ENCODE results near the gene DPP9. TPM values are rescaled to one million over a fixed set of nuclear protein-coding genes. Genes with fewer than 3 reads are reported as not detected.

The DPP9 gene
- total and polyA plus RNA-seq, 2 of the 4 experiments (the other 2 are of a cell fraction) = 12.4 to 33.0 TPM

DNA sequence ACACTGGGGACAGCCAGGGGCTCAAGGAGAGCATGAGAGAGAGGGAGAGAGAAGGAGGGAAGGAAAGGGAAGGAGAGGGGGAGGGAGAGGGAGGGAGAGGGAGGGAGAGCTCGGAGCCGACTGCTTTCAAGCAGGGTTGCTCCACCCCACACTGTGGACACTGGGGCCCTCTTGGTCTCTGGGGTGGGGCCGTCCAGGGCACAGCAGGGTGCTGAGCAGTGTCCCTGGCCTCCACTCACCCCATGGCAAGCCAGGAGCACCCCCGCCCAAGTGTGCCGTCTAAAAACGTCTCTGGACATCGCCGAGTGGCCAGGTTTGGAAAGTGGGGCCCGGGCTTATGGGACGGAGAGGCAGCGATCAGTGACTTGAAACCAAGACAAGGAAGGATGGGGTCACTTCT lies 20.9 kb downstream of the DPP9 start:
- Histone ChIP-seq H3K27me3 (ENCODE audit: control insufficient read depth, insufficient read depth, low read length) (no peaks in the 10 kb centered on the region), H2BK20ac (ENCODE audit: low read depth, low read length) (no peak overlapping the region), H4K5ac (ENCODE audit: low read depth, low read length) (no peak overlapping the region), H4K20me1 (ENCODE audit: insufficient read depth, low read length) (no peaks in the 10 kb centered on the region; the same call in 1 of the 2 replicates), H3K56ac (ENCODE audit: extremely low read depth, insufficient read depth, low read length) (no peak overlapping the region), H3K4me3 (ENCODE audit: insufficient read depth, low read depth, low read length) (no peak overlapping the region), H2BK15ac (ENCODE audit: low read depth, low read length) (no peak overlapping the region), H2BK120ac (ENCODE audit: low read depth, low read length) (no peak overlapping the region), H2BK5ac (ENCODE audit: low read depth, low read length, poor library complexity, severe bottlenecking) (no peak overlapping the region), H4K8ac (ENCODE audit: low read depth in 2 of 2, low read length in 2 of 2) (no peak overlapping the region), H3K23ac (ENCODE audit: low read depth, low read length) (no peak overlapping the region), H3K36me3 (ENCODE audit: control insufficient read depth, insufficient read depth, low read length) (peaks cover 63% of the 10 kb centered on the region), H3K14ac (replicated peaks; ENCODE audit: low read depth, low read length) (no peak overlapping the region), H3K79me1 (ENCODE audit: low read depth in 1 of 2, low read length in 2 of 2) (peaks cover 14 to 25% of the 10 kb centered on the region in 2 experiments), H2AK5ac (ENCODE audit: low read depth, low read length) (no peak overlapping the region), H3K9me1 (ENCODE audit: insufficient read depth, low read length) (peaks cover 4% of the 10 kb centered on the region; the same call in 1 of the 2 replicates), H3K4ac (ENCODE audit: low read depth, low read length) (no peak overlapping the region), H3K9me3 (ENCODE audit: control insufficient read depth, insufficient read depth, low read length) (no peaks in the 10 kb centered on the region), H4K91ac (ENCODE audit: insufficient read depth, low read depth, low read length) (no peak overlapping the region), H2AFZ (replicated peaks; ENCODE audit: low read length, poor library complexity) (no peak overlapping the region), H3K9ac (ENCODE audit: low read depth, low read length) (no peak overlapping the region), H3K18ac (ENCODE audit: low read depth, low read length) (no peak overlapping the region), H2AK9ac (replicated peaks; ENCODE audit: low read depth, low read length, poor library complexity) (no peak overlapping the region), H3K27ac (ENCODE audit: insufficient read depth, low read length) (no peak overlapping the region), H3K4me1 (ENCODE audit: control insufficient read depth, insufficient read depth, low read length) (no peaks in the 10 kb centered on the region), H3K4me2 (ENCODE audit: low read depth, low read length) (no peak overlapping the region)
- dilution Hi-C loops (cut with HindIII; ENCODE audit: low sequenced_read_pairs, unreplicated experiment) = no loop called here
- 94% methylated on average over 3 of the region's 11 CpGs; no CpG with 5 or more reads in 1 of the 2 experiments for WGBS, 2 experiments (ENCODE audit: extremely low coverage in 2 of 2, insufficient read length in 1 of 2)
- CTCF ChIA-PET = no interaction called here
- TF ChIP-seq CEBPB (IDR thresholded peaks at IDR 0.05; ENCODE audit: low read depth, low read length) (no peak), MAFK (IDR thresholded peaks at IDR 0.05; ENCODE audit: low read depth, low read length) (no peak), MXI1 (IDR thresholded peaks at IDR 0.05; ENCODE audit: borderline replicate concordance, low read depth, low read length) (no peak), NFE2L2 (IDR thresholded peaks at IDR 0.05; ENCODE audit: low read depth, low read length) (no peak), SMC3 (IDR thresholded peaks at IDR 0.05; ENCODE audit: low read depth, low read length) (no peak), RFX5 (IDR thresholded peaks at IDR 0.05; ENCODE audit: low read depth, low read length) (no peak), RCOR1 (IDR thresholded peaks at IDR 0.05; ENCODE audit: insufficient replicate concordance, low read length) (no peak), RAD21 (IDR thresholded peaks at IDR 0.05; ENCODE audit: low read length) (no peak), FOS (IDR thresholded peaks at IDR 0.05; ENCODE audit: low read depth, low read length) (no peak), POLR2A (IDR thresholded peaks at IDR 0.05; ENCODE audit: low read depth, low read length) (no peak), MAZ (IDR thresholded peaks at IDR 0.05; ENCODE audit: borderline replicate concordance, low read depth, low read length) (no peak), BHLHE40 (IDR thresholded peaks at IDR 0.05; ENCODE audit: low read depth, low read length) (no peak), CHD1 (IDR thresholded peaks at IDR 0.05; ENCODE audit: low read depth, low read length) (no peak)
- TF ChIP-seq, protein P1, sequence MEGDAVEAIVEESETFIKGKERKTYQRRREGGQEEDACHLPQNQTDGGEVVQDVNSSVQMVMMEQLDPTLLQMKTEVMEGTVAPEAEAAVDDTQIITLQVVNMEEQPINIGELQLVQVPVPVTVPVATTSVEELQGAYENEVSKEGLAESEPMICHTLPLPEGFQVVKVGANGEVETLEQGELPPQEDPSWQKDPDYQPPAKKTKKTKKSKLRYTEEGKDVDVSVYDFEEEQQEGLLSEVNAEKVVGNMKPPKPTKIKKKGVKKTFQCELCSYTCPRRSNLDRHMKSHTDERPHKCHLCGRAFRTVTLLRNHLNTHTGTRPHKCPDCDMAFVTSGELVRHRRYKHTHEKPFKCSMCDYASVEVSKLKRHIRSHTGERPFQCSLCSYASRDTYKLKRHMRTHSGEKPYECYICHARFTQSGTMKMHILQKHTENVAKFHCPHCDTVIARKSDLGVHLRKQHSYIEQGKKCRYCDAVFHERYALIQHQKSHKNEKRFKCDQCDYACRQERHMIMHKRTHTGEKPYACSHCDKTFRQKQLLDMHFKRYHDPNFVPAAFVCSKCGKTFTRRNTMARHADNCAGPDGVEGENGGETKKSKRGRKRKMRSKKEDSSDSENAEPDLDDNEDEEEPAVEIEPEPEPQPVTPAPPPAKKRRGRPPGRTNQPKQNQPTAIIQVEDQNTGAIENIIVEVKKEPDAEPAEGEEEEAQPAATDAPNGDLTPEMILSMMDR (conservative IDR thresholded peaks at IDR 0.05; ENCODE audit: low read depth, low read length) = no peak
- TF ChIP-seq, protein P2, sequence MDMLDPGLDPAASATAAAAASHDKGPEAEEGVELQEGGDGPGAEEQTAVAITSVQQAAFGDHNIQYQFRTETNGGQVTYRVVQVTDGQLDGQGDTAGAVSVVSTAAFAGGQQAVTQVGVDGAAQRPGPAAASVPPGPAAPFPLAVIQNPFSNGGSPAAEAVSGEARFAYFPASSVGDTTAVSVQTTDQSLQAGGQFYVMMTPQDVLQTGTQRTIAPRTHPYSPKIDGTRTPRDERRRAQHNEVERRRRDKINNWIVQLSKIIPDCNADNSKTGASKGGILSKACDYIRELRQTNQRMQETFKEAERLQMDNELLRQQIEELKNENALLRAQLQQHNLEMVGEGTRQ (IDR thresholded peaks at IDR 0.05; ENCODE audit: low read depth, low read length) = no peak
- TF ChIP-seq, protein P3, sequence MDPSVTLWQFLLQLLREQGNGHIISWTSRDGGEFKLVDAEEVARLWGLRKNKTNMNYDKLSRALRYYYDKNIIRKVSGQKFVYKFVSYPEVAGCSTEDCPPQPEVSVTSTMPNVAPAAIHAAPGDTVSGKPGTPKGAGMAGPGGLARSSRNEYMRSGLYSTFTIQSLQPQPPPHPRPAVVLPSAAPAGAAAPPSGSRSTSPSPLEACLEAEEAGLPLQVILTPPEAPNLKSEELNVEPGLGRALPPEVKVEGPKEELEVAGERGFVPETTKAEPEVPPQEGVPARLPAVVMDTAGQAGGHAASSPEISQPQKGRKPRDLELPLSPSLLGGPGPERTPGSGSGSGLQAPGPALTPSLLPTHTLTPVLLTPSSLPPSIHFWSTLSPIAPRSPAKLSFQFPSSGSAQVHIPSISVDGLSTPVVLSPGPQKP (IDR thresholded peaks at IDR 0.05; ENCODE audit: borderline replicate concordance, low read depth, low read length) = no peak
- BruUV-seq (replicated peaks) = no TSS peak
- ATAC-seq (ENCODE audit: low read depth) (no peak), DNase-seq (no peak)
- POLR2A ChIA-PET (ENCODE audit: unreplicated experiment) = no interaction called here
- intact Hi-C loops (cut with micrococcal nuclease) = no loop called here
- in situ Hi-C loops (cut with MboI; ENCODE audit: low sequenced_read_pairs) = no loop called here

Data from IMR-90 (cell line).